OCI-LY7 (cell line): ENCODE measurements around the gene REST.

Experiments used
- EZH2phosphoT487 ChIP-seq: fragments of 200-600 bp; sonication (generic); IDR thresholded peaks from 2 replicates; pipeline ENCODE4 v1.6.1; 2018; ENCODE audit warnings: low read depth, borderline replicate concordance, mild to moderate bottlenecking, mixed run types, antibody characterized with exemption, low read length, moderate library complexity, mixed read lengths
- TF ChIP-seq, protein P1 (sequence below): fragments of 200-600 bp; sonication (generic); conservative IDR thresholded peaks from 2 replicates; pipeline ENCODE4 v1.5.1; 2014; ENCODE audit warnings: mild to moderate bottlenecking, antibody characterized with exemption, low read length, moderate library complexity, mixed read lengths

DNA sequence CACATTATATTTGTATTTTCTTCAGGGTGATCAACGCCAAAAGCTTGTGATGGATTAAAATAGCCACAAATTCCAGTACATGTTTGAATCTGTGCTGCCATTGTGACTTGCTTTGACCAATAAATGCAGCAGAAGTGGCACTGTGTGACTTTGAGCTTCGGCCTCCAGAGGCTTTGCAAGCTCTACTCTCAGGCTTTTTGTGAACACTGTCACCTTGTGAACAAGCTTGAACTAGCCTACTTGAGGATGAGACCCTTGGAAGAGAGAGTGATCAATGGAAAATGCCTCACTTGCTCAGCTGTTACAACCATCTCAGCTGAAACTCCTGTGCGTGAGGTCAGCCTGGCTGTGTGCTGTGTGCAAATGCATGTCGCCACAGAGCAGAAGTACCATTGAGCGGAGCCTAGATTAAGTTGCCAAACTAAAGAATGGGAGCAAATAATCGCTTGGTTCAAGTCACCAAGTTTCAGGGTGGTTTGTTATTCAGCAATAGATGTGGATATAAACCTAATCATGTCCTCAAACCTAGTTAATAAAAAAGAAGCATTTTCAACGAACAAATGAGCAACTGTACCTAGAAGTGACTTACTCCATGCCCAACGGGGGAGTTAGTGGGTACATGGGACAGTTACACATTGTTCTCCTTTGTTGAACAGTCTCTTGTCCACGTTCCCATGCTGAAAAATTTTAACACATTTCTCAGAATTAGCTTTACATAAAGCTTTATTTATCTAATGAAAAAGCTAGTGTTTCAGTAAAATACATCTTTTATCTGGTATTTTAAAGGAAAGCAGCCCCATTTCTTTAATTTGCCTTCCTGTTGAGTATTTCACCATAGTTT is 46.2 kb downstream of the REST start:
- TF ChIP-seq, protein P1, sequence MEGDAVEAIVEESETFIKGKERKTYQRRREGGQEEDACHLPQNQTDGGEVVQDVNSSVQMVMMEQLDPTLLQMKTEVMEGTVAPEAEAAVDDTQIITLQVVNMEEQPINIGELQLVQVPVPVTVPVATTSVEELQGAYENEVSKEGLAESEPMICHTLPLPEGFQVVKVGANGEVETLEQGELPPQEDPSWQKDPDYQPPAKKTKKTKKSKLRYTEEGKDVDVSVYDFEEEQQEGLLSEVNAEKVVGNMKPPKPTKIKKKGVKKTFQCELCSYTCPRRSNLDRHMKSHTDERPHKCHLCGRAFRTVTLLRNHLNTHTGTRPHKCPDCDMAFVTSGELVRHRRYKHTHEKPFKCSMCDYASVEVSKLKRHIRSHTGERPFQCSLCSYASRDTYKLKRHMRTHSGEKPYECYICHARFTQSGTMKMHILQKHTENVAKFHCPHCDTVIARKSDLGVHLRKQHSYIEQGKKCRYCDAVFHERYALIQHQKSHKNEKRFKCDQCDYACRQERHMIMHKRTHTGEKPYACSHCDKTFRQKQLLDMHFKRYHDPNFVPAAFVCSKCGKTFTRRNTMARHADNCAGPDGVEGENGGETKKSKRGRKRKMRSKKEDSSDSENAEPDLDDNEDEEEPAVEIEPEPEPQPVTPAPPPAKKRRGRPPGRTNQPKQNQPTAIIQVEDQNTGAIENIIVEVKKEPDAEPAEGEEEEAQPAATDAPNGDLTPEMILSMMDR: no peak
- no peak for TF ChIP-seq EZH2phosphoT487
